Gastroesophageal sphincter (tissue), 3 donors: Measurements from ENCODE around the gene POLR2L.

Experiments used
- CTCF ChIP-seq, 4 experiments: fragments of 200-600 bp in 2 of 4; fragments of 450-650 bp in 2 of 4; sonication (generic) in 1 of 4; IDR thresholded peaks; one replicate each; pipeline ENCODE4 v1.5.1; 2017 to 2019; ENCODE audit warnings: antibody characterized with exemption in 4 of 4, mild to moderate bottlenecking in 2 of 4, moderate library complexity in 2 of 4
- POLR2AphosphoS5 ChIP-seq: sonication (generic); formaldehyde crosslinking; IDR thresholded peaks from one replicate; pipeline ENCODE4 v1.6.1; 2017; ENCODE audit warnings: antibody characterized with exemption

DNA sequence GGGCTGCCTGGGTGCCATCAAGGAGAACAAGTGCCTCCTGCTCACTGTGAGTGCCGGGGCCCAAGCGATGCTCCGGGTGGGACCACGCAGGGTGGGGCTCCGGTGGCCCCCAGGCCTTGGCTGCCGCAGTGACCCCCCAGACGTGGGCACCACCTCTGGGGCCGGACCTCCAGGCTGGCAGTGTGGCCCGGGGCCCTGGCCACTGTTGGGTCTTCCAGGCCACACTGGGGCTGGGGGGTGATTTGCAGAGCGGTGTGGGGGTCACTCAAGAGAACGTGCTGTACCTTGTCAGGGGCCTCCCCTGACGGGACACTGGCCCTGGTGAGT, 20.3 kb upstream of the POLR2L start:
- TF ChIP-seq CTCF (IDR thresholded peaks at IDR 0.05) (no peak), POLR2AphosphoS5 (no peak)
